H1 (cell line): ENCODE results near the gene CRTC1. TPM values are rescaled to one million over a fixed set of nuclear protein-coding genes. Genes with fewer than 3 reads are reported as not detected.

Source experiments
- CTCF ChIA-PET: fragments of 300-600 bp; sonication (Branson Sonifier 250); formaldehyde crosslinking; loops from one replicate; lab custom pipeline; 2021; ENCODE audit not compliant: partially characterized antibody; lab: Charles Lee
- POLR2A ChIA-PET: fragments of 300-600 bp; sonication (Branson Sonifier 250); formaldehyde crosslinking; loops from one replicate; lab custom pipeline; 2021; ENCODE audit warnings: inconsistent platforms; ENCODE audit not compliant: partially characterized antibody; lab: Charles Lee
- DNase-seq, 2 experiments: peaks; one replicate each; pipeline versions ENCODE4 v3.0.0 to v3.0.0-alpha.2; 2010 to 2022; ENCODE audit warnings: low spot score in 2 of 2, low read depth in 1 of 2, mixed read lengths in 1 of 2
- FAIRE-seq: peaks from 2 replicates; lab custom pipeline; 2011; peaks lifted over from hg19 to GRCh38; lab: Jason Lieb, UNC
- H2AFZ ChIP-seq: 2 replicates; pipeline ENCODE4 v1.8.1; 2012; ENCODE audit warnings: low read length, inconsistent platforms
- H2AK5ac ChIP-seq: 2 replicates; pipeline ENCODE4 v1.6.1; 2013; ENCODE audit warnings: low read depth, low read length
- H2BK120ac ChIP-seq: replicated peaks from 2 replicates; pipeline ENCODE3; 2013; ENCODE audit warnings: low read depth, low read length, inconsistent platforms
- H2BK12ac ChIP-seq: 2 replicates; pipeline ENCODE4 v1.6.1; 2013; ENCODE audit warnings: low read depth, low read length
- H2BK15ac ChIP-seq: 2 replicates; pipeline ENCODE4 v1.6.1; 2013; ENCODE audit warnings: low read length
- H2BK20ac ChIP-seq: 2 replicates; pipeline ENCODE4 v1.6.1; 2013; ENCODE audit warnings: low read length
- H2BK5ac ChIP-seq: 2 replicates; pipeline ENCODE4 v1.6.1; 2013; ENCODE audit warnings: low read depth, low read length
- H3K14ac ChIP-seq: 2 replicates; pipeline ENCODE4 v1.6.1; 2013; ENCODE audit warnings: inconsistent platforms; ENCODE audit not compliant: insufficient read length
- H3K18ac ChIP-seq: 2 replicates; pipeline ENCODE4 v1.6.1; 2013; ENCODE audit warnings: low read length; ENCODE audit errors: extremely low read depth
- H3K23ac ChIP-seq: 2 replicates; pipeline ENCODE4 v1.6.1; 2013; ENCODE audit warnings: inconsistent platforms; ENCODE audit not compliant: insufficient read length
- H3K23me2 ChIP-seq: 2 replicates; pipeline ENCODE4 v1.6.1; 2013; ENCODE audit warnings: low read depth, low read length
- H3K27ac ChIP-seq: 2 replicates; pipeline ENCODE4 v1.6.1; 2011; ENCODE audit warnings: low read depth, low read length, inconsistent platforms
- H3K27me3 ChIP-seq, 4 experiments: replicated peaks in 1 of 4; 1 replicate in 1 of 4; 2 replicates in 3 of 4; pipeline versions ENCODE4 v1.6.1 to v1.8.1; 2011 to 2013; ENCODE audit warnings: low read length in 3 of 4, mild to moderate bottlenecking in 3 of 4, inconsistent platforms in 2 of 4, mixed read lengths in 2 of 4, moderate library complexity in 1 of 4; ENCODE audit not compliant: control insufficient read depth in 3 of 4, insufficient read depth in 3 of 4; ENCODE audit errors: extremely low read depth in 1 of 4
- H3K36me3 ChIP-seq, 4 experiments: 2 replicates each; pipeline versions ENCODE4 v1.6.1 to v1.8.1; 2011 to 2013; ENCODE audit warnings: mild to moderate bottlenecking in 4 of 4, low read length in 3 of 4, moderate library complexity in 2 of 4, control low read depth in 1 of 4, inconsistent platforms in 1 of 4; ENCODE audit not compliant: insufficient read depth in 4 of 4, control insufficient read depth in 2 of 4
- H3K4ac ChIP-seq: replicated peaks from 2 replicates; pipeline ENCODE3; 2013; ENCODE audit warnings: low read length, low read depth, mixed read lengths, inconsistent platforms; ENCODE audit not compliant: insufficient read length
- H3K4me1 ChIP-seq, 4 experiments: replicated peaks in 1 of 4; 1 replicate in 1 of 4; 2 replicates in 3 of 4; pipeline versions ENCODE4 v1.6.1 to v1.8.1; 2011 to 2013; ENCODE audit warnings: low read length in 3 of 4, inconsistent platforms in 2 of 4, mixed read lengths in 1 of 4; ENCODE audit not compliant: insufficient read depth in 4 of 4, control insufficient read depth in 3 of 4
- H3K4me2 ChIP-seq, 2 experiments: 2 replicates each; pipeline versions ENCODE4 v1.6.1 to v1.8.1; 2011 to 2013; ENCODE audit warnings: low read depth in 2 of 2, low read length in 2 of 2, control low read depth in 1 of 2, inconsistent platforms in 1 of 2, mild to moderate bottlenecking in 1 of 2; ENCODE audit not compliant: insufficient read depth in 1 of 2
- H3K4me3 ChIP-seq, 4 experiments: fragments of 200-600, 300-600 bp in 1 of 4; sonication (generic), shearing (Covaris generic), sonication (Bioruptor Twin) in 1 of 4; 2 replicates each; pipeline versions ENCODE4 v1.5.1 to v1.8.1; 2011 to 2016; ENCODE audit warnings: low read length in 4 of 4, low read depth in 3 of 4, control low read depth in 2 of 4, inconsistent platforms in 2 of 4, mild to moderate bottlenecking in 2 of 4, mixed read lengths in 1 of 4, moderate library complexity in 1 of 4; ENCODE audit not compliant: insufficient read depth in 2 of 4; ENCODE audit errors: extremely low read depth in 1 of 4
- H3K56ac ChIP-seq: replicated peaks from 2 replicates; pipeline ENCODE3; 2013; ENCODE audit warnings: low read depth, mild to moderate bottlenecking, mixed read lengths, low read length, inconsistent platforms; ENCODE audit not compliant: insufficient read length
- H3K79me1 ChIP-seq: 2 replicates; pipeline ENCODE4 v1.6.1; 2013; ENCODE audit warnings: low read depth, low read length, control low read depth
- H3K79me2 ChIP-seq, 2 experiments: 2 replicates each; pipeline versions ENCODE4 v1.6.1 to v1.8.1; 2012 to 2013; ENCODE audit warnings: low read length in 2 of 2, mild to moderate bottlenecking in 2 of 2, inconsistent platforms in 1 of 2; ENCODE audit not compliant: insufficient read depth in 2 of 2, control insufficient read depth in 1 of 2
- H3K9ac ChIP-seq, 4 experiments: replicated peaks in 1 of 4; 1 replicate in 1 of 4; 2 replicates in 3 of 4; pipeline versions ENCODE4 v1.6.1 to v1.8.1; 2011 to 2013; ENCODE audit warnings: low read depth in 3 of 4, low read length in 3 of 4, control low read depth in 2 of 4, mild to moderate bottlenecking in 2 of 4, moderate library complexity in 2 of 4, inconsistent platforms in 1 of 4; ENCODE audit errors: extremely low read depth in 1 of 4
- H3K9me3 ChIP-seq, 2 experiments: 2 replicates each; pipeline versions ENCODE4 v1.6.1 to v1.8.1; 2012 to 2013; ENCODE audit warnings: mild to moderate bottlenecking in 2 of 2, moderate library complexity in 2 of 2, control low read depth in 1 of 2, inconsistent platforms in 1 of 2, low read depth in 1 of 2, low read length in 1 of 2, mixed read lengths in 1 of 2; ENCODE audit not compliant: insufficient read depth in 2 of 2
- H4K20me1 ChIP-seq, 2 experiments: replicated peaks in 1 of 2; 2 replicates each; pipeline versions ENCODE3 to v1.8.1; 2011 to 2013; ENCODE audit warnings: inconsistent platforms in 2 of 2, low read length in 2 of 2, mild to moderate bottlenecking in 1 of 2; ENCODE audit not compliant: insufficient read depth in 2 of 2, control insufficient read depth in 1 of 2
- H4K5ac ChIP-seq: 2 replicates; pipeline ENCODE4 v1.6.1; 2013; ENCODE audit warnings: low read length, low read depth, mixed read lengths, inconsistent platforms; ENCODE audit not compliant: insufficient read length
- H4K8ac ChIP-seq: 2 replicates; pipeline ENCODE4 v1.8.0; 2013; ENCODE audit warnings: mild to moderate bottlenecking, moderate library complexity, low read length, inconsistent platforms; ENCODE audit not compliant: insufficient read depth; ENCODE audit errors: extremely low read depth
- H4K91ac ChIP-seq: replicated peaks from 2 replicates; pipeline ENCODE3; 2013; ENCODE audit warnings: low read length, mixed read lengths, inconsistent platforms; ENCODE audit not compliant: insufficient read length
- CHD1 ChIP-seq: IDR thresholded peaks from 2 replicates; pipeline ENCODE4 v1.6.1; 2012; ENCODE audit warnings: low read depth, low read length, improper control_type of control experiment
- CHD2 ChIP-seq: IDR thresholded peaks from 2 replicates; pipeline ENCODE4 v1.6.1; 2012; ENCODE audit warnings: low read length, improper control_type of control experiment
- KDM4A ChIP-seq: IDR thresholded peaks from one replicate; pipeline ENCODE4 v1.7.1; 2012; ENCODE audit warnings: low read depth, mild to moderate bottlenecking, moderate library complexity, low read length, inconsistent platforms; ENCODE audit not compliant: severe bottlenecking
- SIX5 ChIP-seq: IDR thresholded peaks from 2 replicates; pipeline ENCODE4 v1.6.1; 2011; ENCODE audit warnings: mild to moderate bottlenecking, low read depth, low read length
- WGBS, 2 experiments: shearing (Covaris generic) in 1 of 2; methylation state at CpG; one replicate each; pipeline versions ENCODE4 v1.1.6 to v1.1.7; 2013 to 2015; ENCODE audit warnings: low lambda C conversion rate in 2 of 2, mixed read lengths in 2 of 2, inconsistent platforms in 1 of 2, low coverage in 1 of 2, missing lambda C conversion rate in 1 of 2; ENCODE audit not compliant: insufficient replicate concordance in 2 of 2, insufficient coverage in 1 of 2, insufficient read length in 1 of 2; ENCODE audit errors: extremely low coverage in 1 of 2, missing lambda C conversion rate in 1 of 2; 5-methylcytosine and 5-hydroxymethylcytosine counted together
- polyA plus RNA-seq, 7 experiments: library from polyadenylated mRNA; depleted of rRNA in 3 of 7; stranded (reverse) in 5 of 7; unstranded in 2 of 7; fragments of >200 nt in 5 of 7; fragments of 200-250 nt in 2 of 7; gene quantifications; 1 replicate in 5 of 7; 2 replicates in 1 of 7; 4 replicates in 1 of 7; pipeline versions ENCODE4 v1.2.1 to v1.2.3, GENCODE V29; 2011 to 2013; ENCODE audit warnings: missing spikeins in 2 of 7, mixed read lengths in 2 of 7
- total RNA-seq: library from RNA; stranded (reverse); fragmentation: NEBNext Ultra II Directional; extraction: Animal tissue kit (Norgen Biotek cat#: 25700); gene quantifications from 2 replicates; pipeline ENCODE4 v1.2.1, GENCODE V29; 2021
- TF ChIP-seq, protein P1 (sequence below): IDR thresholded peaks from 2 replicates; pipeline ENCODE4 v1.6.1; 2012; ENCODE audit warnings: inconsistent platforms
- TF ChIP-seq, protein P2 (sequence below): IDR thresholded peaks from 2 replicates; pipeline ENCODE4 v1.6.1; 2011; ENCODE audit warnings: low read length, improper control_type of control experiment

Gene CRTC1
- total and polyA plus RNA-seq, 2 of the 8 experiments (the other 6 are each of a cell fraction or from before 2014, with no cell fraction given): 2.9 to 8.5 TPM

DNA sequence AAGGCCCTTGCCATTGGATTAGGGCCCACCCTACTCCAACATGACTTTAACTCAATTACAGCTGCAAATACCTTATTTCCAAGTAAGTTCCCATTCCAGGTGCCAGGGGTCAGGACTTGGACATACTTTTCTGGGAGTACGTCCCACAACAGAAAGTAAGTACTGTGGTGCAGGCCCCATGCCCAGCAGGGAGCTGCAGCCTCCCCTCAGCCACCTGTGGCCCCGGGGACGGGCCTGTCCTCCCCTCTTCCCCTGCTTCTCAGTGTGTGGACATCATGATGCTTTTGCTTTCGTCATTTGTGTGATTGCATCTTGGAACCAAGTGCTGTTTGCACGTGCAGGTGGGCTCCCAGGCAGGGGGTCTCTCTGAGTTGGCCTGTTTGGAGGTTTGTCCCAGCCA lies 31.9 kb downstream of the CRTC1 start:
- Histone ChIP-seq H2AFZ (no peak overlapping the region), H4K8ac (no peak overlapping the region), H3K36me3 (no peaks in the 10 kb centered on the region), H3K27me3 (no peaks in the 10 kb centered on the region), H2BK5ac (no peak overlapping the region), H3K14ac (no peak overlapping the region), H3K4ac (no peak overlapping the region), H3K27ac (no peak overlapping the region), H2AK5ac (no peak overlapping the region), H3K4me2 (no peak overlapping the region), H3K79me2 (peaks cover 0 to 3% of the 10 kb centered on the region in 2 experiments; a peak in 1 of 4 replicates), H3K4me1 (peaks cover 0 to 3% (median 0%) of the 10 kb centered on the region in 4 experiments; a peak in 1 of 7 replicates), H4K20me1 (peaks cover 0 to 25% of the 10 kb centered on the region in 2 experiments), H4K5ac (no peak overlapping the region), H4K91ac (no peak overlapping the region), H2BK12ac (no peak overlapping the region), H2BK120ac (no peak overlapping the region), H3K56ac (no peak overlapping the region), H3K18ac (no peak overlapping the region), H2BK15ac (no peak overlapping the region), H3K23me2 (0 out of 2 replicates have a peak, but pooled peaks cover 2% of the 10 kb centered on the region), H3K9ac (no peak overlapping the region), H3K9me3 (no peaks in the 10 kb centered on the region), H3K79me1 (peaks cover 3% of the 10 kb centered on the region), H3K4me3 (no peak overlapping the region), H3K23ac (no peak overlapping the region), H2BK20ac (no peak overlapping the region)
- FAIRE-seq (no peak), DNase-seq (no peak)
- CTCF ChIA-PET: interaction anchor here (1.1 to 2.7 kb wide), 4 partner anchors 9 to 226 kb away, joined by 3 to 5 read pairs (median 4); no protein-coding TSS in a partner anchor
- TF ChIP-seq KDM4A (no peak), CHD2 (no peak), SIX5 (no peak), CHD1 (no peak)
- TF ChIP-seq, protein P1, sequence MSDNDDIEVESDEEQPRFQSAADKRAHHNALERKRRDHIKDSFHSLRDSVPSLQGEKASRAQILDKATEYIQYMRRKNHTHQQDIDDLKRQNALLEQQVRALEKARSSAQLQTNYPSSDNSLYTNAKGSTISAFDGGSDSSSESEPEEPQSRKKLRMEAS: no peak
- TF ChIP-seq, protein P2, sequence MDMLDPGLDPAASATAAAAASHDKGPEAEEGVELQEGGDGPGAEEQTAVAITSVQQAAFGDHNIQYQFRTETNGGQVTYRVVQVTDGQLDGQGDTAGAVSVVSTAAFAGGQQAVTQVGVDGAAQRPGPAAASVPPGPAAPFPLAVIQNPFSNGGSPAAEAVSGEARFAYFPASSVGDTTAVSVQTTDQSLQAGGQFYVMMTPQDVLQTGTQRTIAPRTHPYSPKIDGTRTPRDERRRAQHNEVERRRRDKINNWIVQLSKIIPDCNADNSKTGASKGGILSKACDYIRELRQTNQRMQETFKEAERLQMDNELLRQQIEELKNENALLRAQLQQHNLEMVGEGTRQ: no peak
- POLR2A ChIA-PET: interaction anchor here (1.3 kb wide), 1 partner anchor 9 kb away, joined by 3 read pairs; no protein-coding TSS in a partner anchor
- WGBS, 2 experiments: 87% methylated on average over 5 of the region's 5 CpGs; no CpG with 5 or more reads in 1 of the 2 experiments
